Measurements from ENCODE around the gene SLC19A1.

The SLC19A1 gene

DNA sequence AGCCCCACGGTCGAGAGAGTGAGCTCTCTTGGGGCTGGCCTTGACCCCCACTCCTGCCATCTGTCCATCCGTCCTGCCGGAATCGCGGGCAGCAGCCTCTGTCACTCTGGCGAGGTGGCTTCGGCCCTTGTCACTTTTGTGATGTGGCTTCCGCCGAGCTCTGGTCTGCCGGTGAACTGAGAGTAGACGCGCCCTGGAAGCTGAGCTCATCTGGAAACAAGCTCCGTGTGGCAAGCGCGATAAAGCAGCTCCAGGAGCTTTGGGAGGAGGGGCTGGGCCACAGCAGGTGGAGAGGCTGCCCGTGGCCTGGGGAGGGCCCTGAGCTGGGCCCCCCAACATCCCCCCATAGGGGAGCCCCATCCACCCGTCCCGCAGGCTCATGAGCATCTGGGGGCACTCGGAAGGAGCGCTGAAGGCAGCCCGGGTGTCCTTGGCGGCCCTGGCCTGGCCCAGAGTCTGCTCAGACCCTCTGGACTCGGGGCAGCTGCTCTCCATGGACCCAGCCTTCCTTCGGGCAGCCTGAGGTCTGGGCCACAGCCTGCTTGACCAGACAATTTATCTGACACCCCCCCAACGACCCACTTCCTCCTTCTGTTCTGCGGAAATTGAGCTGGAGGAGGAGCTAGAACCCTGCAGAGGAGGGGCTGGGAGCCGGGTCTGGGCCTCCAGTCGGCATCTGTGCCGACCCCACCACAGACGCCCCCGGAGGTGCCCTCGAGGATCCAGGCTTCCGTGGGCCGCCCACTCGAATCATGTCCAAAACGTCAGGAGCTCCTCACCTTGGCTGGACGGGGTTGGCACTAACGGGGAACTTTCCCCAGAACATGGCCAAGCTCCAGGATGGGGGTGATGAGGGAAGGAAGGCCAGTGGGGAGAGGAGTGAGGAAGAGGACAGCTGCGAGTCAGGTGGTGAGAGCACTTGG lies 59.1 kb downstream of the SLC19A1 start:
- in situ Hi-C loops (cut with HindIII; ENCODE audit: low sequenced_read_pairs), result no loop called here

DNA sequence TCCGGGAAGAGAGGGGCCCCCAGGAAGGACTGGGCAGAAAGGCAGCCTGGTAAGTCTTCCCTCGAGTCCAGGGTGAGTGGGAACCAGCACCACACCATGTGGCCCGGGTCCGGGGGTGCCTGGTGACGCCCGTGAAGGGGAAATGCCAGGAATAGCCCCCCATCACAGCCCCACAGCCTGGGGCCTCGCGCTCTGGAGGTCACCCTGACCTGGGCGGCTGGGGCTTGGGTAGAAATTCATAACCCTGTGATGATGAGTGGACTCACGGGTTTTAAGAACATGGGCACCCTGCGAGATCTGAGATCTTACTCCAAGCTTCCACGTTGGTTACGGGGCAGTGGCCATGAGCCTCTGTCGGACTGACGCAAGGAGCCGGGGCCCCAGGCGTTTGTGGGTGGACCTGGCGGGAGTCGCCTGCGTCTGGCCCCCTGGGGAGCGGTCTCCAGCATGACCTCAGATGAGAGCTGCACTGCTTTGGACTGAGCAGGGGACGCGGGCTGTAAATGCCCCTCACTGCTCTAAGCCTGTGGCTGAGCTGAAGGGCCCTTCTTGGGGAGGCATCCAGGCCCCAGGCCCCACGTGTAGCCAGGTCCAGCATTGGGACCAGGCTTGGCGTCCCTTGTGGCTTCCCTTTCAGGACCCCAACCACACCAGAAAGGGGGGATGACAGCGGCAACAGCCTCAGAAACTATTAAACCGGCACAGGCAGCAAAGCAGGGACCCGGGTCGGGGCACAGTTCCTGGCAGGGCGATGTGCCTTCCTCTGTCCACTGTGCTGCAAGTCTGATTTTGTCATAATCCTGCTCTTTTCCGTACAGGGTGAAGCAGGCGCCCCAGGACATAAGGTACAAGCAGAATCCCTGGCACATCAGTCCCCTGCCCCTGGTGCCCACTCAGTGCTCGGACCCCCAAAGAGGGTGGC lies 60.0 kb downstream of the SLC19A1 start:
- in situ Hi-C loops (cut with HindIII; ENCODE audit: low sequenced_read_pairs), result no loop called here

DNA sequence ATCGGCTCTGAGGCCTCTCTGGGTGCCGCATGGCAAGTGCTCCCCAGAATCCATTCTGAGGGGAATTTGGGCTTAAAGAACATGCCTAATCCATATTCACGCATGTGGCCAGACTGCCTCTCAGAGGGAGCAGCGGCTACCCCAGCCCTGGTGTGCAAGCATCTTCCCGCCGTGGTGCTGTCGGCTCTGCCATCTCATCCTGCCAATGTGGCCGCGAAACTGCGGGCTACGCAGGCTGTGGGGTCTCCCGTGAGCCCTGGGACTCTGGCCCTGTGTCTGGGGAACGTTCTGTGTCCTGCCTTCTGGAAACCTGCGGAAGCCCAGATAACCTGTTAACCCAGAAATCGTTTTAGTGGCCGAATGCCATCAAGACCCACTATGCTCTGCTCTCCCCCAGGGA lies 60.7 kb downstream of the SLC19A1 start:
- in situ Hi-C loops (cut with HindIII; ENCODE audit: low sequenced_read_pairs), result no loop called here

DNA sequence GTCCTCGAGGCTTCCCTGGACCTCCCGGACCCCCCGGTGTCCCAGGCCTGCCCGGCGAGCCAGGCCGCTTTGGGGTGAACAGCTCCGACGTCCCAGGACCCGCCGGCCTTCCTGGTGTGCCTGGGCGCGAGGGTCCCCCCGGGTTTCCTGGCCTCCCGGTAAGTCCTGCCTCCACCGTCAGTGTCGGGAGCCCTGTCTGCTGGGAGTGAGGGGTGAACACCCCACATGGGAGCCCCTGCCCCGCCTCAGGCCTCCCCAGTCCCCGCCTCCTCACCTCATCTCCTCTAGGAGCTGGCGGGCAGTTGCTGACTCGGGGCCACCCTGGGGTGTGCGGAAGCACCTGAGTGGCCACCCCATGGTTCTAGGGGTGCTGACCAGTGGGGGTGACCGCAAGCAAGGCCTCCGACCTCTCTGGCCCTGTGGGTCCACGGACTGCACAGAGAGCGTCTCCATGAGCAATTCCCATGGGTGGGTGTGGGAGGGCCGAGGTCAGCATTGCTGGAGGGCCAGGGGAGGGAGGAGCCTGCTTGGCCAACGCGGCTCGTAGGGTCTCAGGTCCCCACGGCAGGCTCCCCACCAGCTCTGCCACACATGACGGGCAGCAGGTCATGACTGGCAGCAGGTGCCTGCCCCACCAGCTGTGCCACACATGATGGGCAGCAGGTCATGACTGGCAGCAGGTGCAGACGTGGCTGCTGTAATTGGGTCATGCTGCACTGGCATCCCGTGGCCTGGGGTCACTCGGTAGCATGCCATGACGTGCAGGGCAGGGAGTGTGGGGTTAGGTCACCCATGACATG lies 61.3 kb downstream of the SLC19A1 start:
- in situ Hi-C loops (cut with HindIII; ENCODE audit: low sequenced_read_pairs), result no loop called here

DNA sequence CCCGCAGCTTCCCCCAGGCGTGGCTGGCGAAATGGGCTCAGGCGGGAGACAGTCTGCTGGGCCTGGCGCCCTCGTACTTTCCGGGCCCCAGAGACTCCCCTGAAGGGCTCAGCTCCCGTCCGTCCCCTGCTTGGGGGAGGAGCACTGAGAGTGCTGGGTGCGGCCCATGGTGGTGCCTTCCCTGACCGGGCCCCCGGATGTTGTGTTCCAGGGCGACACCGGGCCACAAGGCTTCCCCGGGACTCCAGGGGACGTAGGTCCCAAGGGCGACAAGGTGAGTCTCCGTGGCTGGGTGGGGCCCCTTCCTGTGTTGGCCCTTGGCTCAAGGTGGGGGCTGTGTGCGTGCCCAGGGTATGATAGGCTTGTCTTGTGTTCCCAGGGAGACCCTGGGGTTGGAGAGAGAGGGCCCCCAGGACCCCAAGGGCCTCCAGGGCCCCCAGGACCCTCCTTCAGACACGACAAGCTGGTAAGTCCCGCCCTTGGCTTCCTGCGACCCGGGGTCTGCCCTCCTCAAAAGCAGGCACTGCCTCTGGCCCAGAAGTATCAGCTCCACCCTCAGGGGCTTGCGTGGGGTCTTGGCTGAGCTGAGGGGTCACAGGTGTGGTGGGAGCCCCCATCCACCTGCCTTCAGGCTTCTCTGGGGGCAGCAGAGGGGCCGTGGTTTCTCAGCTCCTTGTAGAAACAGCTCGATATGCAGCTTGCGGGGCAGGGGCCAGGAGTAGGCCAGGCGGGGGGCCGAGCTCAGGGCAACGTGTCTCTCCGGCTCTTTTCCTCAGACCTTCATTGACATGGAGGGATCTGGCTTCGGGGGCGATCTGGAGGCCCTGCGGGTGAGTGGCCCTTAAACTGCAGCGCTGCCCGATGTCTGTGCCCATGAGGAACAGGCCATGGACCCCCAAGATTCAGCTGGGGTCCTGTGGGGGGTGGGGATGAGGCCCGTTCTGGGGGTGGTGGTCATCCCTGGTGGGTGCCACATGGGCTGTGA lies 62.3 kb downstream of the SLC19A1 start:
- in situ Hi-C loops (cut with HindIII; ENCODE audit: low sequenced_read_pairs), result no loop called here

DNA sequence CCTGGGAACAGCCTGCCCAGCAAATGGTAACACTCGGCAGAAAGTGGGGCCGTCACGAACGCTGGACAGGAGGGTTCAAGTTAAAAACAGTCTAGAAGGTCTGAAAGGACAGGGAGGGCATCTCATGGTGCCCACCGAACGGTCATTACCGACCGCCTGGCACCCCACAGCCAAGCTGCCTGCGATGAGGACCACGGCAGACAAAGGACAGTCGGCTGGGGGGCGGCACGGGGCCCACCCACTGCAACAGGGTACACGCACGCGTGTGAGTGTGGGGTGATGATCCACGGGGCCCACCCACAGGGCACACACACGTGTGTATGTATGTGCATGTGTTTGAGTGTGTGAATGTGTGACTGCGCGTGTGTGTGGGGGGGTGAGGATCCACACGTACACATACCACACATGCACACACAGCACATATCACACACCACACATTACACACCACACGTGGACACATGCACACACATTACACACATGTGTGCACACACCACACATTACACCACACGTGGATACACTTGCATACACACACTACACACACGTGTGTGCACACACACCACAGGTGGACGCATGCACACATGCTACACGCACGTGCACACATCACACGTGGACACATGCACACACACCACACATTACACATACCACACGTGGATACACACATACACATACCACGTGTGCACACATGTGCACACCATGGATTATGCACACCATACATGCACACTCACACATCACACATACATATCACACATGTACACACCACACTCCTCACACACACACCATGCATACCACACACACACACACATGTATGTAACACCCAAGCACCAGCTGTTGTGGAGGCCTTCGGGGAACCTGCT lies 63.2 kb downstream of the SLC19A1 start:
- in situ Hi-C loops (cut with HindIII; ENCODE audit: low sequenced_read_pairs), result no loop called here

DNA sequence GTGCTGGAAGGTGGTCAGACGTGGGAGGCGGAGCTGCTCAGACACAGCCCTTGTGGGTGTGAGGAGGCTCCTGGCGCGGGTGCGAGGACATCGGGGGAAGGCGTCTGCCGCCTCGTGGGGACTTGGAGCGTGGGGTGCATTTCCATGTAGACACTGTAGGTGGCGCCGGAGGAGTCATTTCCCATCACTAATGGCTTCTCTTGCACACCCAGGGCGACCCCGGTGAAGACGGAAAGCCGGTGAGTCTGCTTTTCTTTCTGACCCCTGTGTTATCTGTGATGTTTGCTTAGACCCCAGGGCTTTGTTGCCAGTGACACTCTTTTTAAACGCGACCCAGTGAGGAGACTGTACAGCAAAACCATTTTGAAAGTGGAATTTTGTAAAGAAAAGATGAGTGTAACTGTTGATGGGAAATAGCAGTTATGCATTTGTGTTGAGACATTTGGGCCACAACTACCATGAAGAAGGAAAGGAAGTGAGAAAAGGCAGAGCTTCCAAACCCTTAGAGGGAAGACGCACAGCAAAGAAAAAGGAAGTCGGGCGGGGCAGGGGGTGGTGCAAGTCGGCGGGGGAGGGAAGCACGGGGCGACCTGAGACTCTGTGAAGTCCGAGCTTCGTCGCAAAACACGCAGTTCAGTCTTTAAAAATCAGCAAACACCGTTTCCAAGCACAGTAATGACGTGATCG lies 64.0 kb downstream of the SLC19A1 start:
- in situ Hi-C loops (cut with HindIII; ENCODE audit: low sequenced_read_pairs), result no loop called here

DNA sequence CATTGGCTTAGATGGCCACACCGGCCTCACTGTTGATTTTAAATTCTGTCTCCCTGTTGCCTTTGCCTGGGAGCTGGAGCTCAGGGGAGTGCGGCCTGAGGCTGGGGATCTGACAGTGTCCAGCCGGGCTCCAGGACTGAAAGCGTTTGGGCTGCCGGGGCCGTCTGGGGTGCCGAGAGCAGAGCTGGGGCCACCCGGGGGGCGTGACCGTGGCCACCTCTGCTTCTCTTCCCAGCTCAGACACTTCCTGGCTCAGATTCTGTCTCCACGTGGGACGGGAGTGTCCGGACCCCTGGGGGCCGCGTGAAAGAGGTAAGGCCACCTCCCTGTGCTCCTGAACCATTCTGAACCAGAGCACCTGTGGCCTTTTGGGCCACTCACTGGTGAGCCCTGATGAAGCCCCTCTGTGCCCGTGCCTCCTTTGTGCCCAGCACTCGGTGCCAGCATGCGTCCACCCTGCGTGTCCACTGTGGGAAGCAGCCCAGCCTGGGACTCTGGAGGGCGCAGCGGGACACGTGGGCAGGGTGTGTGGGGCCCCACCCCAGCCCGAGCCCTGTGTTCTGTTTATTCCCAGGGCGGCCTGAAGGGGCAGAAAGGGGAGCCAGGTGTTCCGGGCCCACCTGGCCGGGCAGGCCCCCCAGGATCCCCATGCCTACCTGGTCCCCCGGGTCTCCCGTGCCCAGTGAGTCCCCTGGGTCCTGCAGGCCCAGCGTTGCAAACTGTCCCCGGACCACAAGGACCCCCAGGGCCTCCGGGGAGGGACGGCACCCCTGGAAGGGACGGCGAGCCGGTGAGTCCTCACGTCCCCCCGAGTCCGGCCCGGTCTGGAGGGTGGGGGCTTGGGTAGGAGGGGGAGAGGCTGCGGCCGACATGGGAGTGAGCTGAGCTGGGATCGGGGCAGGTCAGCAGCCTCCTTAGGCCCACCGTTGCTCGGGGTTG lies 64.8 kb downstream of the SLC19A1 start:
- in situ Hi-C loops (cut with HindIII; ENCODE audit: low sequenced_read_pairs), result no loop called here

DNA sequence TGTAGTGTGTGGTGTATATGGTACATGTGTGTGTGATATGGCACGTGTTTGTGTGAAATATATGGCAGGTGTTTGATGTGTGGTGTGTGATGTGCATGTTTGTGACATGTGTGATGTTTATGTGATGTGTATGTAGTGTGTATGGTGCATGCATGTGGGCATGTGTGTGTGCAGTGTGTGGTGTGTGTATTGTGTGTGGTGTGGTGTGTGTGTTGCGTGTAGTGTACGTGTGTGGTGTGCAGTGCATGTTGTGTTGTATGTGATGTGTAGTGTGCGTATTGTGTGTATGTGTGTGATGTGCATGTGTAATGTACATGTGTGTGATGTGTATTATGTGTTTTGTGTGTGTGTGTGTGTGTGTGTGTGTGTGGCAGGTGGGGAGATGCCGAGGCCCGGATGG lies 65.7 kb downstream of the SLC19A1 start:
- in situ Hi-C loops (cut with HindIII; ENCODE audit: low sequenced_read_pairs), result no loop called here

DNA sequence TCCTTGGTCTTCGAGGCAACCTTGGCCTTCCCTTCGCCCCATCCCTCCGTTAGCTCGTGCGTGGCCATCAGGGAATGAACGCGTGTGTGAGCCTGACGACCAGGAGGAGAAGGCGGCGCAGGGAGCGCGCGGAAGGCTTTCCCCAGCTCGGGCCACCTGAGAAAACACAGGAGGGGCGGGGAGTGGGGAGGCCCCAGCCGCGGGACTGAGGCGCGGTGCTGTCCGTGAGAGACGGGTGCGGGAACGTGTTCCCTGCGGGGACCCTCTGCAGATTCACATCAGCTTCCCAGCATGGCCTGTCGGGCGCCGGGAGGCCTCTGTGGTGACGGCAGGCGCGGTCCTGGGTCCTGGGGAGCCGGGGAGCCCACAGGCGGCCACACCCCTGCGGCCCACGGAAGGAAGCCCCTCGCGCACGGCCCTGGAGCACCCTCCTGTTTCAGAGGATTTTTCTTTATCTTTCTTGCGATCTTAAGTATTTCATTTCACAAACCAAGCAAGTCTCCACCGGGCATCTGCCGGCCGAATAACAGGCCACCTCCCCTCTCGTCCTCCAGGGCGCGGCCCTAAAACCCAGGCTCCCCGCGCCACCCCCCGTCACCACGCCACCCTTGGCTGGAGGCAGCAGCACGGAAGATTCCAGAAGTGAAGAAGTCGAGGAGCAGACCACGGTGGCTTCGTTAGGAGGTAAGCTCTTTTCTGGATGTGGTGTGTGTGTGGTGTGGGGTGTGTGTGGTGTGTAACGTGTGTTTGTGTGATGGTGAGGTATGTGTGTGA lies 66.3 kb downstream of the SLC19A1 start:
- in situ Hi-C loops (cut with HindIII; ENCODE audit: low sequenced_read_pairs), result no loop called here

DNA sequence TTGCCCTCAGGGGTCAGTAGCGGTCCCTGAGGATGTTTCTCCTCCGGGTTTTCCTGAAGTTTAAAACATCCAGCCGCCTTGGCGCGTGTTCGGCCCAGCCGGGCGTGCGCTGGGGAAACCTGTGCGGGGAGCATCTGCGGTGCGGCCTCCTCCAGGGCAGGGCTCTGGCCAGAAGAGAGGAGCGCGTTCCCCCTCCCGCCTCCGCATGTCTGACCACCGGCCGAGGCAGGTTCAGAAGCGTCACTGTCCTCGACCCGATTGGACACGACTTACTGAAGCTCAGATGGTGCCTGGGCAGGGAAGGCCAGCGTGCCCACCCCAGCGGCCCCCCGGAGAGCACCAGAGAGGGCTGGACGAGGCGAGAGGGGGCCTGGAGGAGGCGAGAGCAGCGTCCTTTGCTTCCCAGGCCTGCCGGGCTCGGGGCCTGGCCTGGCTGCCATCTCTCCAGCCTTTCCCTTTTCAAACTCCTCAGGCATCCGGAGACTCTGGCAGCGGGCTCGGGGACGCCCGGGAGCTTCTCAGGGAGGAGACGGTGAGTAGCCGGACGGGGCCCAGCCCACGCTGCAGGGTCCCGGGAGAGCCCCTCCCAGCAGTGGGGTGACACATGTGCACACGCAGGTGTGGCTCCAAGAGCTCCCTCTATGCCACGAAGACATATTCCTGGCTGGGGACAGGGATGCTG lies 67.1 kb downstream of the SLC19A1 start:
- in situ Hi-C loops (cut with HindIII; ENCODE audit: low sequenced_read_pairs), result no loop called here

DNA sequence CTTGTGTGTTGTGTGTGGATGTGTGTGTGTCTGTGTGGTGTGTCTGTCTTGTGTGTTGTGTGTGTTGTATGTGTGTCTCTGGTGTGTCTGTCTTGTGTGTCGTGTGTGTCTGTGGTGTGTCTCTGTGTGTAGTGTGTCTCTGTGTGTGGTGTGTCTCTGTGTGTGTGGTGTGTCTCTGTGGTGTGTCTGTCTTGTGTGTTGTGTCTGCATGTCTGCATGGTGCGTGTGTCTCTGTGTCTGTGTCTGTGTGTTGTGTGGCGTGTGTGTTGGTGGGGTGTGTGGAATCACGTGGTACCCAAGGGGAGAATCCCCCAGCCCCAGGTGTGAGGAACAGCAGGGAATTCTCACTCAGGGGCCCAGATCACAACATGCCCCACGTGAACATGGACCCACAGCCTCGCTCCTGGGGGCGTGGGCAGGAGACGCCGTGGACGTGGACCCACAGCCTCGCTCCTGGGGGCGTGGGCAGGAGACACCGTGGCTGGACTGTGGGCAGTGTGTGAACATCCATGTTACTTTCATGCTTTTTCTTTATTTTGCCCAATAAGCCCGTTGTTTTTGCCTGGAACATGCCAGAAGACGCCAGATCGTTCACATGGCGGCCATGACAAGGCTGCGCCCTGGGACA lies 67.8 kb downstream of the SLC19A1 start:
- in situ Hi-C loops (cut with HindIII; ENCODE audit: low sequenced_read_pairs), result no loop called here

DNA sequence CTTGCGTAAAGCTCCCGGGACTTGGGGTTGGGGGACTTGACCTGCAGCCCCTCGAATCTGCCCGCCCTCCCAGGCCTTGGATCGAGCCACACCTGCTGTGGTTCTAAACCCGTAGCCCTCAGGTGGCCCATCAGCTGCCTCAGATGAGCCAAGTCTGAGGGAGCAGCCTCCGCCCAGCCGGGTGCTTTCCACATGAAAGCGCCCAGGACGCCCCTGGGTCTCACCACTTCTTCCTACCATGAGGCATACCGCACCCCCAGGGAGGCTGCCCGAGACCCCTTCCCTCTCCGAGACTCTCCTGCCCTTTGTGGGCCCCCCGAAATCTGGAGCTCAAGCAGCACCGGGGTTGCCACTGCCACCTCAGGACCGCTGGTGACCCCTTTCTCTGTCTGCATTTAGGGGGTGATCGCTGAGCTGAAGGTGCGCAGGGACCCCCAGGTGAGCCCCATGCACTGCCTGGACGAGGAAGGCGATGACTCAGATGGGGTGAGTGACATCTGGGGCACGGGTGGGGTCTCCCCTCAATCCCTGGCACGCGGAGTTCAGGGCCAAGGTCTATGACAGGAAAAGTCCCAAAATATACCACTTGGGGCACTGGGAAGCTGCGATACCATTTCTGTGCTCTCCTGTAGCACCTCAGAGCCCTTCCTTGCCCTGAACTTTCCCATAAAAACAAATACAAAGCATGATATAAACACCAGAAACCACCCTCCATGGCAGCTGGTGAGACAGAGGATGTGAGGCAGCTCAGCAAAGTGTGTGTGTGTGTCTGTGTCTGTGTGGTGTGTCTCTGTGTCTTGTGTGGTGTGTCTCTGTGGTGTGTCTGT lies 68.5 kb downstream of the SLC19A1 start:
- in situ Hi-C loops (cut with HindIII; ENCODE audit: low sequenced_read_pairs), result no loop called here
